GM18499 (cell line): ENCODE results near the gene AGXT2.
"Not testable (repeated sequence)": the region's sequence is repeated elsewhere in the genome, so short reads cannot be mapped to it uniquely, and the experiment has no call there.

Source experiments
- ATAC-seq: cut with Tn5 transposase; IDR thresholded peaks from one replicate; pipeline ENCODE4 v1.9.1; 2021; ENCODE audit warnings: moderate number of reproducible peaks; ENCODE audit not compliant: insufficient read depth, unreplicated experiment

Gene AGXT2

GRCh38 chr5:34976347-34976746 is 71.4 kb downstream of the AGXT2 start:
- ATAC-seq, result no peak

- ATAC-seq, result not testable (repeated sequence)
Measured at GRCh38 chr5:34971655-34972054, 76.1 kb downstream of the AGXT2 start.

- no peak for ATAC-seq
Measured at GRCh38 chr5:34970552-34970951, 77.2 kb downstream of the AGXT2 start.

GRCh38 chr5:34968258-34968657 is 79.5 kb downstream of the AGXT2 start:
- no peak for ATAC-seq

- no peak for ATAC-seq
Measured at GRCh38 chr5:34967540-34967939, 80.2 kb downstream of the AGXT2 start.

- peak; percentile 97 for ATAC-seq
Measured at GRCh38 chr5:34959323-34959722, 88.4 kb downstream of the AGXT2 start.

GRCh38 chr5:34957857-34958690 is 89.7 kb downstream of the AGXT2 start:
- ATAC-seq, result no peak

- ATAC-seq, result no peak
Measured at GRCh38 chr5:34957321-34957720, 90.4 kb downstream of the AGXT2 start.
